ENCODE results near the gene DCAF8L1. TPM values are rescaled to one million over a fixed set of nuclear protein-coding genes. Genes with fewer than 3 reads are reported as not detected.
"Not testable (repeated sequence)": the region's sequence is repeated elsewhere in the genome, so short reads cannot be mapped to it uniquely, and the experiment has no call there.

The DCAF8L1 gene
- not detected in 2 replicates for total RNA-seq

DNA sequence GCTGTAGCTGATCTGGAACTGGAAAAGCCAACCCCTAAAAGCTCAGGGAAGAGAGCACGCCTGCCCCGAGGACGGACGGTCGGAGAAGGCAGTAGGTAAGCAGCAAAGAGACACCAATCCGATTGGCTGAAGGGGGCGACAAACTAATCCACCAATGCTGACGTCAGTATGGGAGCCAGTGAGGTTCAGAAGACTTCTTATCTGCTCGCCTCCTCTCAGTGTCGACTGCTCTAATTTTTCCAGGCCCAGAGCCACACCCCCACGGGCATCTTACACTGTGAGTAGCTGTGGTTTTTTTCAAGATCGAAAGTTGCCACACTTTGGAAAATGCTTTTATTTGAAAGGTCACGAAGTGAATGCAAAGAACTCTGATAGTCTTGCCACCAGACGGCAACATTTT lies at the start of gene DCAF8L1:
TSS of gene DCAF8L1 (minus strand) at position 101 of the 400 bp plus-strand sequence. CDS start 115 bp downstream, outside the sequence.
- intact Hi-C loops (cut with micrococcal nuclease) = no loop called here

DNA sequence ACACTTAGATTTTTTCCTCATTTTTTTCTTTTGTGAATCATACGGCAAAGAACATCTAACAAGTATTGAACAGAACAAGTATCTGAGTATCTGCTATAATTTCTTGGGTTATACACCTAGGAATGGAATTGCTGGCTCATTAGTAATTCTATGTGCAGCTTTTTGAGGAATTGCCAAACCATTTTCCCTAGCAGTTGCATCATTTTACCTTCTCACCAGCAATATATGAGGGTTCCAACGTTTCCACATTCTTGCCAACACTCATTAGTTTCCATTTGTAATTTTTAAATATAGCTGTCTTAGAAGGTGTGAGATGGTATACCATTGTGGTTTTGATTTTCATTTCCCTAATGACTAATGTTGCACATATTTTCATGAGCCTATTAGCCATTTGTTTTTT lies 41.1 kb upstream of the DCAF8L1 start:
- intact Hi-C loops (cut with micrococcal nuclease) = no loop called here

DNA sequence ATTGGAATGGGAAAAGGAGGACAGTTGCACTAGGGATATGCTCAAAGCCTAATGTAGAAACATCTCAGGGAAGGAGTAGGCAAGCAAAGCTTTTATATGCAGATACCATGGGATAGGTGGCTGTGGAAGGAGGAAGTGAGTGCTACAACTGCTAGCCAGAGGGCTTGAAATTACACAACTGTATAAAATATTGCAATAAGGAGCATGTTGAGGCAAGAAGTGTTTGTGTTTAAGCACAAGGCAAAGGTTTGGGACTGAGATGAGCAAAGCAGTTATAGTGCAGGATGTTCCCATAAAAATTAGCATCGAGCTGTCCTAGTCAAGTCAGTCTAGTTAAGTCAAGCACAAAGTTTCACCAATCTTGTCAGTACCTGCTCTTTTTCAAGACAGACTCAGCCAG lies 35.6 kb upstream of the DCAF8L1 start:
- intact Hi-C loops (cut with micrococcal nuclease) = no loop called here

DNA sequence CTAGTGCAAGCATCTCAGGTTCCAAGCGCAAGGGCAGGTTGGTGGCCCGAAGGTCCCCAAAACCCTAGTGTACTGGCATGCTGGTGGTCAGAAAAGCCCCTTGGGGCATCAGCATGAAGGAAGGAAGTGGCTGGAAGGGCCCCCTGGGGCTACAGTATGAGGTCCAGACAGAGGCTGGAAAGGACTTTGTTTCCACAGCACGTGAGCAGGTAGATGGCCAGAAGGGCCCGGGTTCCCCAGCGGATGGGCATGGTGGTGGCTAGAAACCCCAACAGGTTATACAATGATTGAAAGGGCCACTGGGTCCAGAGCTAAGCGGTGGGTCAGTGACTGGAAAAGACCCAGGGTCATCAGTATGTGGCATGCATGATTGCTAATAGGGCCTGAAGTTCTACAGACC lies 34.7 kb upstream of the DCAF8L1 start:
- intact Hi-C loops (cut with micrococcal nuclease) = no loop called here

DNA sequence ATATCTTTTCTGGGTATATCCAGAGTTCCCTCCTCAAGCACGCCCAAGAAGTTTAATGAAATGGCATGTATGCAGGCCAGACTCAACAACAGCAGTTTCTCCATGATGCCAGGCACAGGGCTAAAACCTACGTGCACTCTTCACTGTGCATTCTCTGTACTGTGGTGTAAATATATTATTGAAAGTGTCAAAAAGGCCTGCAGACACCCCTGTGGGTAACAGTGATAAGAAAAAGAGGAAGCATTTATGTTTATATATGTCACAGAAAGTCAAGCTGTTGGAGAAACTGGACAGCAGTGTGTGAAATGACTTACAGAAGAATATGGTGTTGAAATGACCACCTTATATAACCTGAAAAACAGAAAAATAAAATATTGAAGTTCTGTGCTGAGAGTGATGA lies 29.6 kb upstream of the DCAF8L1 start:
- intact Hi-C loops (cut with micrococcal nuclease) = no loop called here

DNA sequence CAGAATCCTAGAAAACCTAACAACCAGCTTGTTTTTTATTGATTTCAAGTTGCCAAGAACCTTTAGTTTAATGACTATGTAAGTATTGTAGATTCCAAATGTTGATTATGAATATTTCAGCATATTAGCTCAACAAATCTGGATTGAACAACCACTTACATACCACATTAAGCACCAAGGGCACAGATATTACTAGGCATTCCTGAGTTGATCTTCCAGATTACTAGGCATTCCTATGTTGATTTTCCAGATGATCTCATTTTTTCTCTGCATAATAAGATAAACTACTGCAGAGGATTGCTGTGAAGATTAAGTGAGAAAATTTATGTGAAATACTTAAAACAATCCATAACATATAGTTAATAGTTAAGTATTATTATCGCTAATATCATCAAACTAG lies 17.4 kb upstream of the DCAF8L1 start:
- intact Hi-C loops (cut with micrococcal nuclease) = no loop called here

DNA sequence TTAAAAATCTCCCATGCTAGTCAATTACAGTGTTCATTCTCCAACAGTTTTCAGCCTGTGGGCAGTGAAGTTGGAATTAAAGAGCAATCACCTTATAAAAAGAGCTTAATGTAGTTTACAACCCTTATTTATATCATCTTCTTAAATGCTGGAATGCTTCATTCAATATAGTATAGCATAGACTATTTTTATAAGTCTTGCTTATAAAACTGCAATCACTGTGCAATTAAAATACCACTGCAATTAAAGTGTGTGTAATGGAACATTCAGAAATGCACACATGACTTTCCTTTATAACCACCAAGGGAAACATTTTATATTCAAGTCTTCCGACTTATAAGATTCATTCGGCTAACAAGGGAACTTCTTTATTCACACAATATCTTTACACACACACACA lies 16.4 kb upstream of the DCAF8L1 start:
- intact Hi-C loops (cut with micrococcal nuclease) = no loop called here

DNA sequence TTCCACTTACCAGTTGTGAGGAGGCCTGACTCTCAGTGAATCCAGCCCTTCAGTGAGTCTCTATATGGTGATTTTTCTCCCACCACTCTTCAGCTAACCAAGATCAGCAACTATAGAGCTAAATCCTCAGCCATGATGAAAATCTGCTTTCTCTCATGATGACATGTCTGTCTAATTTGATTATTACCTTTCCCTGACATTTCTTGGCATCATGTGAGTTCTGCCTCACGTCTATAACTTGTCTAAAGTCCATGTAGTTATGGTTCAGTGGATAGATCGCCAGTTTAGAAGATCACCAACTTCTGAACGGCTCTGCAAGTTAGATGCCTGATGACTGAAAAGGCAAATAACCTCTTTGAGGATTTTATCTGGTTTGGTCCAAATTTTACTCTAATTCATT lies 14.9 kb upstream of the DCAF8L1 start:
- intact Hi-C loops (cut with micrococcal nuclease) = no loop called here

DNA sequence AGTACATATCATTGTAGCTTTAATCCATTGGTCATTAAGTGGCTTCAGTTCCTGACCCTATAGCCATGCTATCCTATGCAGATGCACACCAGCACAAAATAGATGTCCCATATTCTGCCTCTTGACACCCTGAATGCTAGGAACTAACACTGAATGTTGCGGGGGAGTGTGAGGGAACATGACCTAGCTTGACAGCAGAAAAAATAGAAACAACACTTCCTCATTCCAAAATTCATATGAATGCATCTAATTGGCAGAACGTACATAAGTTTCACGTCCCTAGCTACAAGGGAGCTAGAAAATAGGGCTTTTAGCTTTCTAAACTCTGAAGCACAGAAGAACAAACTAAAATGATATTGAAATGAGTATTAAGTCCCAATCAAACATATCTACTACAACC lies 14.4 kb upstream of the DCAF8L1 start:
- intact Hi-C loops (cut with micrococcal nuclease) = no loop called here

DNA sequence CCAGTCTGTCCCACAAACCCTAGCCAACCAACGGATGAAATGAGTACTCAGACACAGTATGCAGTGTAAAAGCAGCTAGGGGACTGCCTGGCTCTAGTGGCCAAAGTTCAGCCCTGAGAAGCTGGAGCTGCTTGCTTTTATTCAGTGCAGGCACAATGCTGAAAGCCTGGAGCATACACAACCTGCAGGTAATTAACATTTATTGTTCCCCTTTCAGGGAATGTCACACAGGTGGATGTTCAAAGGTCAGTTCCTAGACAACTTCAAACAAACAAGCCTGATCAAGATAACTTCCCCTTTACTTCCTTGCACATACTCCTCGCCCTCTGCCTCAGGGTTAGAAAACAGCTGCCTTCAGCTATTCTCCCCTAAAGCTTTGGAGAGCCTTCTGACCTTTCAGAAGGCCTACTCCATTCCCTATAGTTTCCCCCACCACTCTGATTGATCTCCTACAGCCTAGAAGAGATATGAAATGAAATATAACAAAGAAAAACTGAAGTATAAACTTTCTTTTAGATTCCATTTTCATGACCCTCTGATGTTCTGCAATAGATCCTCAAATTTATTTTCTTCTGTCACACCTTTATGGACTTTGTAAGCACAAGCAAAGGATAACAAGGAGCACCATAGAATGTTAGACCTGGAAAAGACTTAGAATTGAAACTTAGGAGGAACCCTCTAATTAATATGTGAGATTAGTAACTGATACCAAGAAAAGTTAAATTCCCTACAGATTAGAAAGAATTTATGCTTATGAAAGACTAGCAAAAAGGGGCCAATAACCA lies 6.8 kb upstream of the DCAF8L1 start:
- intact Hi-C loops (cut with micrococcal nuclease) = no loop called here

DNA sequence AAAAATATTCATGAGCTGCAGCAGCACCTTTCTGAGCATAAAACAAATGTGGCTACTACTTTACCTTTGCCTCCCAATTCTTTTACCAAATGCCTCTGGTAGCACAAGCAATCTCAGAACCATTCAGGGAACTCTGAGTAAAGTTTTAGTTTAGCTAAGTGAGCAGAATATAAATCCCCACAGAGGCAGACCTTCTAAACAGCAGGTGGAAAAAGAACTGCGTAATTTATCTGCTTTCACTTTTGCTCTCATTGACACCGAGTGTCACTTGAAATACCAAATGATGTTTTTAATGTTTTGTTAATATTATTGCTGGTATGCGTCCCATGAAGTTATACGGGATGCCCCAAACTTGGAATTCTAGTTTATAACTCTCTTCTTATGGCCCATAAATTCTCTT lies 4.3 kb downstream of the DCAF8L1 start:
- intact Hi-C loops (cut with micrococcal nuclease) = not testable (repeated sequence)

DNA sequence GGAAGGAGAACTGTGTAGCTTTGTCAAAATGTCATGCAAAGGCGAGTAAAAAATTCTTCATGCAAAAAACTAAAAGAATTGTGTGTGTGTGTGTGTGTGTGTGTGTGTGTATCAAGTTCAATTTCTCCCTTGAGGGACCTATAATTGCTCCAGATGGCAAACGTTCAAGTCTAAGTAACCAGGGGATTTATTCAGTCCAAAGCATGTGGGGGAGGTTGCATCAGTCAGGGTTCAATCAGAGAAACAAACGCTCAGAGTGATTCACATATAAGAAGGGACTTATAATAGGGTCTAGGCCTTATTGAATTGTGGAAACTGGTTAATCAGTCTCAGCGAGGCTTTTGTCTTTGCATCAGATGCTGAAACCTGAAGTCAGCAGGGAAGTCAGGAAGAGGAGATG lies 5.0 kb downstream of the DCAF8L1 start:
- intact Hi-C loops (cut with micrococcal nuclease) = no loop called here

DNA sequence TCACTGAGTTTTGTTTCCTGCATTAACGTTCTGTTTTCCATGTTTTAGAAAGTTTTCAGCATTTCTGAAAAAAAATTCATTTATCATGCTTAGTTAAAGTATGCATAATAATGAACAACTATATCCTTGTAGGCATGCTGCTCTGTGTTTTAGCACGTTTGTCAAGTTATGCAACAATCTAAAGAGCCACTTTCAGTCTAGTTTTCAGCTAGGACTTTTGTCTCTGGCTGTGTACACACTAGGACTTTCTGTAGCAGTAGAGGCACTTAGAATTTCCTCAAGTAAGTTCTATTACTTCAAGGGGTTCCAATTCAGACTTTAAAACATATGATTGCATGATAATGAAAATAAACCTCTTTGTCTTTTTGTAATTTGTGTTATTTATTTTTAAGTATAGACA lies 12.4 kb downstream of the DCAF8L1 start:
- intact Hi-C loops (cut with micrococcal nuclease) = no loop called here

DNA sequence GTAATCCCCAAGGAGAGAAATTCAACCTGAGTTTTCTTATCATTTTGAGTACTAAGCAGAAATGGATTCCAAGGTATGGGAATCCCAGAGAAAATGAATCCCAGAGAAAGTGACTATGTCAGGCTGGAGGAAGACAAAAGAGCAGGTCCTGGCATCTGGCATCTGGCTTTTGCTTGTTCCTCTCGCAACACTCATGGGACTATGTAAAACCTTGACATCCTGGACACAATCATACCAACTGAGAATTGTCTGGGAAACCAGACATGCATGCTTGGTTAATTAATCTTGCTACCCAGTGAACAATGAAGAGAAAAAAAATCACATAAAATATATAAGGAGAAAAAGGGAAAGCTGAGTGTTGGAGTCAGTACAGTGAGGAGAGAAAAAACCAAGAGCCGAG lies 12.9 kb downstream of the DCAF8L1 start:
- intact Hi-C loops (cut with micrococcal nuclease) = no loop called here

DNA sequence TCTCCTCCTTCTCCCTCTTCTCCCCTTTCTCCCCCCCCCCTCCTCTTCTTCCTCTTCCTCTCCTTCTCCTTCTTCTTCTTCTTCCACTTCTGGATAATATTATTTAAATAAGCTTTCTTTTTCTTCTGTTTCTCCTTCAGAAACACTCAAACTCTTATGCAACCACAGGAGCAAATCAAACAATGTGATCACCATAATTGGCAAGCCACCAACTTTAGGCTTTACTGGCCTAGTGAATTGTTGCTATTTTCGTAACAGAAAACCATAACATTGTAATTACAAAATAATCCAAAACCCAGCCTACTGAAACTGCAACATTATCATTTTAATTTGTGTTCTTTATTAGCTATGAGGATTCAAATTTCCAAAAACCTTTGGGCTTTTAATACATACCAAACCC lies 14.3 kb downstream of the DCAF8L1 start:
- intact Hi-C loops (cut with micrococcal nuclease) = no loop called here

DNA sequence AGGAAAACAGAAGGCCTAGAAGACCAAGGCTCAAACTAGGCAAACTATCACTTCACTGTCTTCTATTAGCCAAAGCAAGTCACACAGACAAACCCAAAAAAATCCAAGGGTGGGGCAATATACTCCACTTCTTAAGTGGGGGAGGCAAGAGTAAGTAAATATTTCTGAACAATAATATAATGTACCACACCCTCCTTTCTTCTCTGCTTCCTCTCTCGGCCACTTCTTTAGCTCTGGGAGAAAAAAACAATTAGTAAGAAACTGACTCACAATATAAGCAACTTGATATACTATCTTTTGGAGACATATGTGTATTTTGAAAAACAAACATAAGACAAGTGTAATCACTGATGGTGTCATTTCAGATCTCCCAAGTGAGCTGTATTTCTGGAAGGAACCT lies 14.8 kb downstream of the DCAF8L1 start:
- intact Hi-C loops (cut with micrococcal nuclease) = no loop called here

DNA sequence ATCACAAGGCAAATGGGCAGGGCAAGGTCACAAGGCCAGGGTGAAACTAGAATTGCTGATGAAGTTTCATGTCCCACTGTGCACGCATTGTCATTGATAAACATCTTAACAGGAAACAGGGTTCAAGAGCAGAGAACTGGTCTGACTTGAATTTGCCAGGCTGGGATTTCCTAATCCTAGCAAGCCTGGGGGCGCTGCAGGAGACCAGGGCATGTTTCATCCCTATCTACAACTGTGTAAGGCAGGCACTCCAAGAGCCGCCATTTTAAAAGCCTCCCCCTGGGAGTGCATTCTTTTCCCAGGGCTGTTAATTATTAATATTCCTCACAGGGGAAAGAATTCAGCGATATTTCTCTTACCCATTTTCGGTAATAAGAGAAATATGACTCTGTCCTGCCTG lies 15.9 kb downstream of the DCAF8L1 start:
- intact Hi-C loops (cut with micrococcal nuclease) = not testable (repeated sequence)

DNA sequence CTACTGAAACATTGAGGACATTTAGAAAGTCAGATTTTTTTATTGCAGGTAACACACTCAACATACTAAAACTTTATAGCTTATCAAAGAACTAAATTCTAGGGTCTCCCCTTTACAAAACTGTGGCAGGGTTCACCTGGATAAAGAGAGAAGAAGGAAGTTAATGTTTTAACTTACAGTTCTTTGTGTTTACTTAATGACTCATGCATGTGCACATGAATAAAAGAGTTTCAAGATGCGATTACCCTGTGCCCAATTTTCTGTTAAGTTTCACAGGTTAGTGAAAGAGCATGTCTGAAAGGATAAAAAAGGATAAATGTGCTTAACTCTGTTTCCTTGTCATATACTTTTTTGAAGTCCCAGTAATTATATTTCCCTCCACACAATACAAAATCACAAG lies 16.8 kb downstream of the DCAF8L1 start:
- intact Hi-C loops (cut with micrococcal nuclease) = no loop called here

DNA sequence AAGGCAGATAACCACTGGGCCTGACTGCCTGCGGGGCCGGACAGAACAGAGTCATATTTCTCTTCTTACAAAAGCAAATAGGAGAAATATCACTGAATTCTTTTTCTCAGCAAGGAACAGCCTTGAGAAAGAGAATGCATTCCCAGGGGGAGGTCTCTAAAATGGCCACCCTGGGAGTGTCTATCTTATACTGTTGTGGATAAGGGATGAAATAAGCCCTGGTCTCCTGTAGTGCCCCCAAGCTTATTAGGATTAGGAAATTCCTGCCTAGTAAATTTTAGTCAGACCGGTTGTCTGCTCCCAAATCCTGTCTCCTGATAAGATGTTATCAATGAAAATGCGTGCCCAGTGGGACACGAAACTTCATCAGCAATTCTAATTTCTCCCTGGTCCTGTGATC lies 20.8 kb downstream of the DCAF8L1 start:
- intact Hi-C loops (cut with micrococcal nuclease) = not testable (repeated sequence)

DNA sequence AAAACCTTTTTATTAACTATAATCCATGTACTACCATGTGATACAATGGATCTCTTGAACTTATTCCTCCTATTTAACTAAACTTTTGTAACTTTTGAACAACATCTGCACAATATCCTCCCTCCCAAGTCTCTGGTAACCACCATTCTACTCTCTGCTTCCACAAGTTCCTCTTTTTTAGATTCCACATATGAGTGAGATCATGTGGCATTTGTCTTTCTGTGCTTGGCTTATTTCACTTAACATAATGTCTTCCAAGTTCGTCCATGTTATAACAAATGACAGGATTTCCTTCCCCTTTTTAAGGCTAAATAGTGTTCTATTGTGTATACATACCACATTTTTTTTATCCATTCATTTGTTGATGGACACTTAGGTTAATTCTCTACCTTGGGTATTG lies 28.1 kb downstream of the DCAF8L1 start:
- intact Hi-C loops (cut with micrococcal nuclease) = no loop called here

DNA sequence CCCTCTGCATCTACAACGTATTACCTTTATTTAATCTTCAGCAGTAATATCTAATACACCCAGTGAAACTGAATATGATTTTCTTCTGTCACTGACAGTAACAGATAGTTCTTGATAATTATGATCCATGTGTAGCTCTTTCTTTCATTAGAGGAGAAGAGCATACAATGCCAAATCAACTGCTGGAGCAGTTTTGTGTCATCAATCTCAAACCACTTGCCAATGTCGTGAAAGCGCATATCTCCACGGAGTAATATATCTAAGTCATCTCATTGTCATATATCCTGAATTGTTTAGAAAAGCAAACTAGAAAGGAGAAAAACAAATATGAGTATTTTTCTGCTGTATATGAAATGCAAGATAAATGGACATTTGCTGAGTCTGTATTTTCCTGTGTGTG lies 47.9 kb downstream of the DCAF8L1 start:
- intact Hi-C loops (cut with micrococcal nuclease) = no loop called here
